IMR-90 (cell line): ENCODE data around the gene C5orf63. TPM values are rescaled to one million over a fixed set of nuclear protein-coding genes. Genes with fewer than 3 reads are reported as not detected.
"Not testable (repeated sequence)": the region's sequence is repeated elsewhere in the genome, so short reads cannot be mapped to it uniquely, and the experiment has no call there.

Experiments used
- ATAC-seq: fragments of 200-7000 bp; cut with Tn5 transposase; 2 replicates; pipeline ENCODE4 v1.9.1; 2020; ENCODE audit warnings: low read depth, mild to moderate bottlenecking, moderate library complexity
- BruUV-seq: library from RNA; stranded (reverse); fragments of 400-500 nt; replicated peaks from 2 replicates; lab custom pipeline; 2021; lab: Mats Ljungman, UMichigan
- CTCF ChIA-PET: fragments of 300-600 bp; formaldehyde crosslinking; extraction: SDS; loops from one replicate; lab custom pipeline; 2021; ENCODE audit warnings: antibody characterized with exemption; lab: Yijun Ruan, JAX
- POLR2A ChIA-PET: fragments of 300-600 bp; sonication (Branson Sonifier 250); formaldehyde crosslinking; loops from one replicate; lab custom pipeline; 2022; ENCODE audit warnings: antibody characterized with exemption; ENCODE audit not compliant: unreplicated experiment; lab: Charles Lee
- DNase-seq: peaks from one replicate; pipeline ENCODE4 v3.0.0; 2013
- H2AFZ ChIP-seq: replicated peaks from 2 replicates; pipeline ENCODE3; 2013; ENCODE audit warnings: low read length, mild to moderate bottlenecking; ENCODE audit not compliant: poor library complexity
- H2AK5ac ChIP-seq: 2 replicates; pipeline ENCODE4 v1.6.1; 2013; ENCODE audit warnings: low read depth, low read length, inconsistent platforms
- H2AK9ac ChIP-seq: replicated peaks from 2 replicates; pipeline ENCODE3; 2013; ENCODE audit warnings: mild to moderate bottlenecking, low read depth, low read length, moderate library complexity; ENCODE audit not compliant: poor library complexity
- H2BK120ac ChIP-seq: 2 replicates; pipeline ENCODE4 v1.6.1; 2013; ENCODE audit warnings: low read depth, low read length, inconsistent platforms
- H2BK15ac ChIP-seq: 3 replicates; pipeline ENCODE4 v1.6.1; 2013; ENCODE audit warnings: low read depth, low read length, inconsistent platforms
- H2BK20ac ChIP-seq: 2 replicates; pipeline ENCODE4 v1.6.1; 2013; ENCODE audit warnings: low read depth, mild to moderate bottlenecking, inconsistent platforms, low read length, moderate library complexity
- H2BK5ac ChIP-seq: 2 replicates; pipeline ENCODE4 v1.6.1; 2013; ENCODE audit warnings: mild to moderate bottlenecking, low read depth, low read length, inconsistent platforms; ENCODE audit not compliant: poor library complexity, severe bottlenecking
- H3K14ac ChIP-seq: replicated peaks from 2 replicates; pipeline ENCODE4 v1.6.1; 2013; ENCODE audit warnings: low read depth, low read length, inconsistent platforms
- H3K18ac ChIP-seq: 2 replicates; pipeline ENCODE4 v1.6.1; 2013; ENCODE audit warnings: low read depth, low read length, control low read depth
- H3K23ac ChIP-seq: 2 replicates; pipeline ENCODE4 v1.6.1; 2013; ENCODE audit warnings: low read depth, low read length, inconsistent platforms
- H3K27ac ChIP-seq: 2 replicates; pipeline ENCODE4 v1.5.1; 2013; ENCODE audit warnings: mild to moderate bottlenecking, control low read depth, low read length; ENCODE audit not compliant: insufficient read depth
- H3K27me3 ChIP-seq: 2 replicates; pipeline ENCODE4 v1.6.1; 2013; ENCODE audit warnings: low read length; ENCODE audit not compliant: control insufficient read depth, insufficient read depth
- H3K36me3 ChIP-seq: 2 replicates; pipeline ENCODE4 v1.6.1; 2013; ENCODE audit warnings: low read length, mixed read lengths; ENCODE audit not compliant: control insufficient read depth, insufficient read depth
- H3K4ac ChIP-seq: 2 replicates; pipeline ENCODE4 v1.6.1; 2013; ENCODE audit warnings: low read depth, low read length, inconsistent platforms
- H3K4me1 ChIP-seq: 2 replicates; pipeline ENCODE4 v1.6.1; 2013; ENCODE audit warnings: low read length, mixed read lengths; ENCODE audit not compliant: control insufficient read depth, insufficient read depth
- H3K4me2 ChIP-seq: 2 replicates; pipeline ENCODE4 v1.6.1; 2013; ENCODE audit warnings: low read depth, mild to moderate bottlenecking, control low read depth, low read length, moderate library complexity
- H3K4me3 ChIP-seq: 2 replicates; pipeline ENCODE4 v1.5.1; 2013; ENCODE audit warnings: low read depth, mild to moderate bottlenecking, control low read depth, low read length, moderate library complexity; ENCODE audit not compliant: insufficient read depth
- H3K56ac ChIP-seq: 2 replicates; pipeline ENCODE4 v1.6.1; 2013; ENCODE audit warnings: low read length, inconsistent platforms; ENCODE audit not compliant: insufficient read depth; ENCODE audit errors: extremely low read depth
- H3K79me1 ChIP-seq, 2 experiments: 2 replicates each; pipeline ENCODE4 v1.6.1; 2013; ENCODE audit warnings: low read length in 2 of 2, inconsistent platforms in 1 of 2, low read depth in 1 of 2
- H3K9ac ChIP-seq: 2 replicates; pipeline ENCODE4 v1.6.1; 2013; ENCODE audit warnings: low read depth, low read length, control low read depth
- H3K9me1 ChIP-seq: 2 replicates; pipeline ENCODE4 v1.6.1; 2013; ENCODE audit warnings: low read length, inconsistent platforms; ENCODE audit not compliant: insufficient read depth
- H3K9me3 ChIP-seq: 2 replicates; pipeline ENCODE4 v1.6.1; 2013; ENCODE audit warnings: low read length; ENCODE audit not compliant: control insufficient read depth, insufficient read depth
- H4K20me1 ChIP-seq: 2 replicates; pipeline ENCODE4 v1.6.1; 2013; ENCODE audit warnings: low read length, inconsistent platforms; ENCODE audit not compliant: insufficient read depth
- H4K5ac ChIP-seq: 2 replicates; pipeline ENCODE4 v1.6.1; 2013; ENCODE audit warnings: mild to moderate bottlenecking, low read depth, low read length, control low read depth
- H4K8ac ChIP-seq, 2 experiments: 2 replicates each; pipeline ENCODE4 v1.6.1; 2013; ENCODE audit warnings: low read depth in 2 of 2, low read length in 2 of 2, control low read depth in 1 of 2, inconsistent platforms in 1 of 2
- H4K91ac ChIP-seq: 2 replicates; pipeline ENCODE4 v1.6.1; 2013; ENCODE audit warnings: low read depth, low read length, inconsistent platforms; ENCODE audit not compliant: insufficient read depth
- WGBS, 2 experiments: methylation state at CpG; one replicate each; pipeline versions ENCODE4 v1.1.5 to v1.1.7; 2013; ENCODE audit warnings: missing lambda C conversion rate in 2 of 2; ENCODE audit not compliant: insufficient read length in 1 of 2; ENCODE audit errors: extremely low coverage in 2 of 2; 5-methylcytosine and 5-hydroxymethylcytosine counted together
- dilution Hi-C: fragments of 300-500 bp; cut with HindIII; formaldehyde crosslinking; loops from one replicate; pipeline ENCODE4 v1.14.3; 2018; ENCODE audit warnings: low sequenced_read_pairs; ENCODE audit not compliant: unreplicated experiment
- in situ Hi-C: fragments of 300-500 bp; cut with MboI; formaldehyde crosslinking; loops from 3 replicates; pipeline ENCODE4 v1.14.3; 2019; ENCODE audit warnings: low sequenced_read_pairs, inconsistent platforms, mixed read lengths
- intact Hi-C: fragments of 100-400 bp; cut with micrococcal nuclease; formaldehyde crosslinking; loops from 2 replicates; pipeline ENCODE4 v1.10.0; 2022
- polyA plus RNA-seq, 3 experiments: library from polyadenylated mRNA; depleted of rRNA; stranded (reverse); fragments of >200 nt; gene quantifications; 2 replicates each; pipeline ENCODE4 v1.2.3, GENCODE V29; 2012; ENCODE audit warnings: low replicate concordance in 1 of 3
- total RNA-seq: library from RNA; depleted of rRNA; stranded (reverse); fragments of >200 nt; gene quantifications from 2 replicates; pipeline ENCODE4 v1.2.3, GENCODE V29; 2012

Gene C5orf63
- total and polyA plus RNA-seq, 2 of the 4 experiments (the other 2 are of a cell fraction): 0.72 to 1.1 TPM

DNA sequence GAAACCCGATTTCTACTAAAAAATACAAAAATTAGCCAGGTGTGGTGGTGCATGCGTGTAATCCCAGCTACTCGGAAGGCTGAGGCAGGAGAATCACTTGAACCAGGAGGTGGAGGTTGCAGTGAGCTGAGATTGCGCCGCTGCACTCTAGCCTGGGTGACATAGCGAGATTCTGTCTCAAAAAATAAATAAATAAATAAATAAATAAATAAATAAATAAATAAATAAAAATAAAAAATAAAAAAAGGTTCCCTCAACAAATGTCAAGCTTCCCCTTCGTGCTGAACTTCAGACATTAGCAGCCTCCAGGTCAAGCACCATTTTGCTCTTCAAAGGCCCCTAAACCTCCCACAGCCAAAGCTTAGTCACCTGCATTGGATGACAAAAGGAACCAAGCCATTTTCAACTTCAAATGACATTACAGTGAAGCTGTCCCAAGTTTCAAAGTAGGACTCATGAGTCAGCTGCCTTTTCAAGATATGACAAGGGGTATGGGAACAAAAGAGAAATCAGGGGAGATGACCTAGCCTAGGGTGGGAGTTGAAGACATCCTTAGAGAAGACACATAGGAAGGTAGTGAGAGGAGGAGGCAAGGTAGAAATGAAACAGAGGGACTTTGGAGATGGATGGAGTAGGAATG, 49.6 kb downstream of the C5orf63 start:
- H3K23ac ChIP-seq, dilution Hi-C loops: not testable (repeated sequence)

More for the DNA sequence above, 49.6 kb downstream of the C5orf63 start:
- H2BK15ac ChIP-seq, H2BK120ac ChIP-seq, H3K27ac ChIP-seq, in situ Hi-C loops, H3K4ac ChIP-seq, H3K9me3 ChIP-seq, H4K8ac ChIP-seq, H2AFZ ChIP-seq, H3K4me2 ChIP-seq, H2AK5ac ChIP-seq, H4K91ac ChIP-seq, H3K9me1 ChIP-seq, H3K14ac ChIP-seq, H3K36me3 ChIP-seq, H3K56ac ChIP-seq, POLR2A ChIA-PET, BruUV-seq, H4K20me1 ChIP-seq, H3K4me1 ChIP-seq, DNase-seq, intact Hi-C loops, H2BK5ac ChIP-seq, H3K18ac ChIP-seq, H4K5ac ChIP-seq, H3K9ac ChIP-seq, H2BK20ac ChIP-seq, H3K27me3 ChIP-seq, ATAC-seq, H3K4me3 ChIP-seq, H2AK9ac ChIP-seq: not testable (repeated sequence)
- peaks cover 20 to 32% of the 10 kb centered on the region in 2 experiments; a peak in 3 of 4 replicates for H3K79me1 ChIP-seq
- CTCF ChIA-PET: interaction anchor here (0.7 kb wide), 1 partner anchor 839 kb away, joined by 3 read pairs; no protein-coding TSS in a partner anchor
- no CpG with 5 or more reads among the region's 7 CpGs for WGBS, 2 experiments
